ENCODE measurements around the gene TIGD1.

TIGD1 gene

GRCh38 chr2:232569541-232569940, 19.2 kb upstream of the TIGD1 start:
- DNase-seq: no peak

DNA sequence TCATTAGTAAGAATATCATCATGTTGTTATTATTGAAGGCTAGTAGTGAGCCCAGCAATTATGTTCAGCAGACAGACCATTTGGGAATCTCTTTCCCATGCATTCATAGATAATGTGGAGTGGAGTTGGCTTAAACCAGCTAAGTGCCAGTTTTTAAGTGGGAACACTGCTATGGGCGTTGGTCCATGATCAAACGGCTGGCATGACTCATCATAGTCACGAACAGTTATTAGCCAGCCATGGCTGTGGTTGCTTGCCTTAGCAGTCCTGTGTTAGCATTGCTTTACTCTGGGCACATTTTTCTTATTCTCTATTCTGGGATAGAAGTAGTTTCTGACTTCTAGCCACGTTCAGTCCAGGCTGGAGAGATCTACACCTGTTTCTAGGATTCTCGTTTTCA, 17.8 kb upstream of the TIGD1 start:
- DNase-seq: no peak

DNA sequence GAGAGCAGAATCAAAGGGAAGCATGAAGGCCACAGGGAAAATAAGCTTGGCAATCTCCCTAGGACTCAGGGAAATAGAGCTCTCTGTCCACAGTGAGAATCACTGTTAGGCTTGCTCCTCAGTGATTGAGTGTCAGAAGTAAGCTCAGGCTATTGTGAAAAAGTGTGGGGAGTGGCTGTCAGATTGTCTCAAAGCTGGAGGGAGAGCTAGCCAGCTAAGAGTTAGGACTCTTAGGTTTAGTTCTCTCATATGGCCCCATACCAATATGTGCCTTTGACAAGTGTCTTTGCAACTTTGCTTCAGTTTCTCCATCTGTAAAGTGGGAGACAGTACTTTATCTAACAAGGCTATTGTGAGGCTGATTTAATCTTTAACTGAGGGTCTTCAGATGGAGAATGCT, 17.4 kb upstream of the TIGD1 start:
- no peak for DNase-seq

GRCh38 chr2:232563580-232563979, 13.2 kb upstream of the TIGD1 start:
- no peak for DNase-seq

DNA sequence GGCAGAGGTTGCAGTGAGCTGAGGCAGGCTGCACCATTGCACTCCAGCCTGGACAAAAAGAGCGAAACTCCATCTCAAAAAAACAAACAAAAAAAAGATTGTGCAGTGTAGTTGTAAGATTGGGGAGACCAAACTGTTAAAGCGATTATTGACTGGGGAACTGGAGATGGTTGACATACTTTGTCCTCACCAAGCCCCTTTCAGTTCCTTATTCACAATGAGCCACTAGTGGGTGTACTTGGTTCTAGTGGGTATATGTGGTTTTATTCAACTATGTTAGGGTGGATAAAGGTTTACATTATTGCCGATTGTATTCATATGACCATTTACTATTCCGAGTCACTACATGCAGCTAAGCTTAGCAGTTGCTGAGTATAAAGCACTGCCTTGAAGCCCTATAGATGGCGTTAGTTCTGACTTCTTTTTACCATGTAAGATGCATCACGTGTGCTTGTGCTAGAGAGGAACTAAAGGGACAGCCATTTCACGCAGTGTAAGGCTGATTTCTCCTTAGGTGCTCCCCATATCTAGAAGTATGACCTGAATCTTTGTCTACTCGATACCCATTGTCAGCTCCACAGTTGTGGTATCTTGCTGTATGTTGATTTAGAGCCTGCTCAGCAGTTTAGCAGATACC, 12.3 kb upstream of the TIGD1 start:
- DNase-seq: no peak

DNA sequence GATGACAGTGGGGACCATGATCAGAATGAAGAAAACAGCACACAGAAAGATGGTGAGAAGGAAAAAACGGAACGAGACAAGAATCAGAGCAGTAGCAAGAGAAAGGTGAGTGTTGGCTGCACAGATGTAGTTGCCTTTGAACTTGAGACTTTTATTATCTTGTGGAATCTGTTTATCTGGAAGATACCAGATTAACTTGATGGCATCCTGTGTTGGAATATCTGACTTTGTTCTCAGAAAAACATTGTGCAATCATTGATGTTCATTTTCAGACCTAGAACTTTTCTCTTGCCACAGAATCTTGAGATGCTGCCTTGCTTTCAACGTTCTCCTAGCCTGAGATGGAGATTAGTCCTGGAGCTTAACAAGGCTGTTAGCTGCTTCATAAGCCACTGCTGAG, 6.1 kb upstream of the TIGD1 start:
- no peak for DNase-seq

DNA sequence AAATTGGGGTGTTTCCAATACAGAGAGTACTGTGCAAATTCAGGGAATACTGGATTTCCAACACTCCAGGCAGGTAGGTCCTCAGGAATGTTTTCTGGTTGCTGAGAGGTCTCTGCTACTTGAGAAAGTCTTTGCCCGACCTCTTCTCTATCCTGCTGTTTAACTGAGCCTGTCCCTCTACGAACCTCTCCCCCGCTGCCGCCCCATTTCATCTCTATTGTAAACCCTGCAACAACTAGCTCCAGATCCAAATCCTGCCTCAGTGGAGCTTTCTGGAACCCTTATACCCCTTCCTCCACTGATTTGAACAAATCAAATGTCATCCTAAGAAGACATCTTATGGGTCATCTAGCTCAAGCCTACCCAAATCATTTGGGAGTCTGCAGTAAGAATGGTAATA, 1.4 kb upstream of the TIGD1 start:
- no peak for DNase-seq

DNA sequence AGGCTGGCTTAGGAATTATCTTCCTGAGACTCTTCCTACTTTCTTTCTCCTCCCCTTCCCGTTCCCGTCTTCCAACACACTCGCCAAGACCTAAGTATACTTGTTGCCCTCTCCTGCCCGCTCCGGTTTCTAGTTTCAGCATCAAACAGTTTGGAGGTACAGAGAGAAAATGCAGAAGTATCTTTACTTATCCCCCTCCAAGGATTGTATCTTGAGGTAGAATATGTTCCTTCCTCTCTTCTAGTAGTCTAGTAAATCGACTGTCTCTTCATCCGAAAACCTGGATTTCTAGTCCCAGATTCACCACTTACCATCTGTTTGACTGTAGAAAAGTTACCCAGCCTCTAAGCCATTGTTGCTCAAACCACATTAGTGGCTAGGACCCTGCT, 887 bp upstream of the TIGD1 start:
- no peak for DNase-seq

DNA sequence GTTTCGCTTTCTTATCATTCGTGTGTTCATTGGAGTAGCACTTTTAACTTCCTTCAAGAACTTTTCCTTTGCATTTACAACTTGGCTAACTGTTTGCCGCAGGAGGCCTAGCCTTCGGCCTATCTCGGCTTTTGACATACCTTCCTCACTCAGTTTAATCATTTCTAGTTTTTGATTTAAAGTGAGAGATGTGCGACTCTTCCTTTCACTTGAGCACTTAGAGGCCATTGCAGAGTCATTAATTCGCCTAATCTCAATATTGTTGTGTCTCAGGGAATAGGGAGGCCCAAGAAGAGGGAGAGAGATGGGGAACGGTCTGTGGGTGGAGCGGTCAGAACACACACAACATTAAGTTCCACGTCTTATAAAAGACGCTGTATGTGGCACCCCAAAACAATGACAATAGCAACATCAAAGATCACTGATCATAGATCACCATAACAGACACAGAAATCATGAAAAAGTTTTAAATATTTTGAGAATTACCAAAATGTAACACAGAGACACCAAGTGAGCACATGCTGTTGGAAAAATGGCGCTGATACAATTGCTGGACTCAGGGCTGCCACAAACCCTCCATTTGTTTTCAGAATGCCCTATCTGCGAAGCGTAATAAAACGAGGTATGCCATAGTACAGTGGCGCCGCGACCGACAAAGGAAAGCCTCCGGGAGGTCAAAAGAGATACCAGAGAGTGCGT, 553 bp downstream of the TIGD1 start:
- no peak for DNase-seq

GRCh38 chr2:232547991-232548390, 2.4 kb downstream of the TIGD1 start:
- no peak for DNase-seq

- no peak for DNase-seq
These were observed 4.6 kb downstream of the TIGD1 start for GRCh38 chr2:232545511-232546375.

- no peak for DNase-seq
These were observed 5.7 kb downstream of the TIGD1 start for GRCh38 chr2:232544674-232545073.

- DNase-seq: no peak
These were observed 6.3 kb downstream of the TIGD1 start for GRCh38 chr2:232543928-232544631.

GRCh38 chr2:232543491-232543890, 6.9 kb downstream of the TIGD1 start:
- DNase-seq: no peak

DNA sequence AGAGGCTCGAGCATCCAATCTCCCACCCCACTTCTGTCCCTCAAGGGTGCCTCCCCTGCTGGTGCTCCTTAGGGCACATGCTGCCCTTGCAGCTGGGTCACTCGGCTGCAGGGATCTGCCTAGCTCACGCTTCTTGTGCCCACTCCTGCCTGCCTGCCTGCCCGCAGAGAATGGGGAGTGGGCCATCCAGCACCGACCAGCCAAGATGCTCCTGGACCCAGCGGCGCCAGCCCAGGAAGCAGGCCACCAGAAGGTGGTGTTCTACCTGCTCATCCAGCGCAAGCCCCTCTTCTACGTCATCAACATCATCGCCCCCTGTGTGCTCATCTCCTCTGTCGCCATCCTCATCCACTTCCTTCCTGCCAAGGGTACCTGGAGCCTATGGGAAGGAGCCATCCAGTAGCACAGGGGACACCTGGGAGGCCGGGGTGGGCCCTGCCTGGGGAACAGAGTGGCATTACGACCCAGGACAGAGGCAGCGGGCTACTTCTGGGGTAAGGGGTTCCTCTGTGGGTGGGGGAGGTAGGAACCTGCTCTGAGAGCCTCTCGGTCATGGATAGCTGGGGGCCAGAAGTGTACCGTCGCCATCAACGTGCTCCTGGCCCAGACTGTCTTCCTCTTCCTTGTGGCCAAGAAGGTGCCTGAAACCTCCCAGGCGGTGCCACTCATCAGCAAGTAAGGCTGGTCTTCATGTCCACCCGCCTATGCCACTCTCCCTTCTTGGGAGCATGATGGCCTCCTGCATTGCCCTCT, 7.5 kb downstream of the TIGD1 start:
- DNase-seq: no peak

GRCh38 chr2:232541961-232542714, 8.2 kb downstream of the TIGD1 start:
- DNase-seq: no peak

- no peak for DNase-seq
These were observed 9.0 kb downstream of the TIGD1 start for GRCh38 chr2:232541195-232541960.

GRCh38 chr2:232540441-232541041, 9.8 kb downstream of the TIGD1 start:
- no peak for DNase-seq

GRCh38 chr2:232539298-232540231, 10.8 kb downstream of the TIGD1 start, which contains the start of gene CHRNG:
Gene CHRNG, plus strand, starts transcription at chr2:232539692. Its CDS starts 56 bp downstream, at chr2:232539748.
- DNase-seq: no peak
